HFFc6 (cell line): Measurements from ENCODE around the gene MARS1. TPM values are rescaled to one million over a fixed set of nuclear protein-coding genes. Genes with fewer than 3 reads are reported as not detected.

Experiments used
- DNase-seq: peaks from one replicate; pipeline ENCODE4 v3.0.0-alpha.2; 2018
- H3K27ac Mint-ChIP-seq: 2 replicates; pipeline ENCODE4 v1.8.0; 2020; ENCODE audit warnings: mild to moderate bottlenecking, mixed read lengths
- H3K27me3 Mint-ChIP-seq: 2 replicates; pipeline ENCODE4 v1.8.0; 2021; ENCODE audit warnings: mild to moderate bottlenecking, moderate library complexity, mixed read lengths; ENCODE audit not compliant: insufficient read depth
- H3K36me3 Mint-ChIP-seq: 2 replicates; pipeline ENCODE4 v1.8.0; 2021; ENCODE audit warnings: low read depth, mixed read lengths
- H3K4me1 Mint-ChIP-seq: 2 replicates; pipeline ENCODE4 v1.8.0; 2020; ENCODE audit warnings: low read depth, mixed read lengths
- H3K4me3 Mint-ChIP-seq: 2 replicates; pipeline ENCODE4 v1.8.0; 2020; ENCODE audit warnings: mild to moderate bottlenecking, moderate library complexity, mixed read lengths
- H3K9me3 Mint-ChIP-seq: 2 replicates; pipeline ENCODE4 v1.8.0; 2020; ENCODE audit warnings: mild to moderate bottlenecking, mixed read lengths
- CTCF ChIP-seq: fragments of 200-600 bp; sonication (generic); IDR thresholded peaks from 2 replicates; pipeline ENCODE4 v1.5.0; 2021; ENCODE audit warnings: antibody characterized with exemption, mild to moderate bottlenecking
- total RNA-seq, 6 experiments: library from RNA; stranded (reverse); fragmentation: NEBNext Ultra II Directional; extraction: Animal tissue kit (Norgen Biotek cat#: 25700); gene quantifications; 2 replicates in 1 of 6; 3 replicates in 5 of 6; pipeline ENCODE4 v1.2.3, GENCODE V29; 2021

Gene MARS1
- total RNA-seq, 6 experiments from 2014 or later = 179 to 207 (median 193) TPM

- no peak for DNase-seq
- TF ChIP-seq CTCF = no peak
- Mint-ChIP-seq H3K4me1 (no peaks in the 10 kb centered on the region), H3K27ac (peak overlapping the region; percentile 36; the same call in 1 of the 2 replicates), H3K27me3 (no peaks in the 10 kb centered on the region), H3K9me3 (no peaks in the 10 kb centered on the region), H3K36me3 (peaks cover 44% of the 10 kb centered on the region), H3K4me3 (no peak overlapping the region)
These were observed 47.2 kb downstream of the MARS1 start for GRCh38 chr12:57534991-57535543.

GRCh38 chr12:57535764-57536596, 48.1 kb downstream of the MARS1 start:
- no peaks in the 10 kb centered on the region for H3K9me3 Mint-ChIP-seq
- no peaks in the 10 kb centered on the region for H3K27me3 Mint-ChIP-seq
- peak overlapping the region; percentile 36; the same call in 1 of the 2 replicates for H3K27ac Mint-ChIP-seq
- H3K4me3 Mint-ChIP-seq = no peak overlapping the region
- peaks cover 48% of the 10 kb centered on the region for H3K36me3 Mint-ChIP-seq
- H3K4me1 Mint-ChIP-seq = peaks cover 6% of the 10 kb centered on the region
- TF ChIP-seq CTCF = no peak
- no peak for DNase-seq

GRCh38 chr12:57536597-57536942, 48.7 kb downstream of the MARS1 start:
- Mint-ChIP-seq H3K9me3 (no peaks in the 10 kb centered on the region), H3K27ac (no peak overlapping the region), H3K27me3 (no peaks in the 10 kb centered on the region), H3K36me3 (peaks cover 52% of the 10 kb centered on the region), H3K4me3 (no peak overlapping the region), H3K4me1 (peaks cover 11% of the 10 kb centered on the region)
- no peak for DNase-seq
- TF ChIP-seq CTCF = no peak

GRCh38 chr12:57539134-57539768, 51.4 kb downstream of the MARS1 start:
- no peak overlapping the region for H3K27ac Mint-ChIP-seq
- peaks cover 37% of the 10 kb centered on the region for H3K36me3 Mint-ChIP-seq
- no peaks in the 10 kb centered on the region for H3K9me3 Mint-ChIP-seq
- H3K27me3 Mint-ChIP-seq = no peaks in the 10 kb centered on the region
- no peak for TF ChIP-seq CTCF
- no peak overlapping the region for H3K4me3 Mint-ChIP-seq
- DNase-seq = no peak
- peaks cover 20% of the 10 kb centered on the region for H3K4me1 Mint-ChIP-seq

- H3K27me3 Mint-ChIP-seq = no peaks in the 10 kb centered on the region; the same call in 1 of the 2 replicates
These were observed 53.1 kb downstream of the MARS1 start for GRCh38 chr12:57541001-57541400.

More at GRCh38 chr12:57541001-57541400, 53.1 kb downstream of the MARS1 start:
- no peaks in the 10 kb centered on the region for H3K9me3 Mint-ChIP-seq
- H3K4me3 Mint-ChIP-seq = no peak overlapping the region
- no peak for DNase-seq
- peak overlapping the region; percentile 51 for H3K27ac Mint-ChIP-seq
- H3K4me1 Mint-ChIP-seq = peaks cover 35% of the 10 kb centered on the region
- no peak for TF ChIP-seq CTCF
- peaks cover 38% of the 10 kb centered on the region for H3K36me3 Mint-ChIP-seq
